HepG2 (cell line): ENCODE results near the gene BABAM2. TPM values are rescaled to one million over a fixed set of nuclear protein-coding genes. Genes with fewer than 3 reads are reported as not detected.

Source experiments
- ATAC-seq: fragments of 200-7000 bp; cut with Tn5 transposase; 3 replicates; pipeline ENCODE4 v1.9.1; 2020; ENCODE audit warnings: mild to moderate bottlenecking, moderate library complexity
- BruUV-seq: library from RNA; stranded (reverse); fragments of 400-500 nt; replicated peaks from 2 replicates; lab custom pipeline; 2021; lab: Mats Ljungman, UMichigan
- CTCF ChIA-PET: fragments of 300-600 bp; formaldehyde crosslinking; extraction: SDS; loops from one replicate; lab custom pipeline; 2021; ENCODE audit warnings: low total read pairs, inconsistent platforms, low intra/inter-chr PET ratio; lab: Yijun Ruan, JAX
- POLR2A ChIA-PET: fragments of 350-600 bp; sonication (Branson Sonifier 250); formaldehyde crosslinking; loops from one replicate; lab custom pipeline; 2020; ENCODE audit warnings: antibody characterized with exemption, inconsistent platforms; lab: Yijun Ruan, JAX
- DNase-seq: peaks from one replicate; pipeline ENCODE4 v3.0.0-alpha.2; 2015; ENCODE audit warnings: low spot score
- FAIRE-seq: peaks from 3 replicates; lab custom pipeline; 2011; peaks lifted over from hg19 to GRCh38; lab: Jason Lieb, UNC
- H2AFZ ChIP-seq: one replicate; pipeline ENCODE4 v1.6.1; 2011; ENCODE audit warnings: low read length, inconsistent platforms
- H3K27ac ChIP-seq: fragments of 300-600 bp; 3 replicates; pipeline ENCODE4 v1.8.0; 2011; ENCODE audit warnings: mixed run types, mild to moderate bottlenecking, mixed read lengths, low read length, inconsistent platforms; ENCODE audit not compliant: insufficient read depth; ENCODE audit errors: extremely low read length
- H3K27me3 ChIP-seq, 2 experiments: fragments of 200-600 bp in 1 of 2; 2 replicates in 1 of 2; 3 replicates in 1 of 2; pipeline versions ENCODE4 v1.6.0 to v1.8.0; 2011; ENCODE audit warnings: low read length in 2 of 2, mild to moderate bottlenecking in 2 of 2, moderate library complexity in 2 of 2, inconsistent platforms in 1 of 2; ENCODE audit not compliant: insufficient read depth in 2 of 2, control insufficient read depth in 1 of 2
- H3K36me3 ChIP-seq, 2 experiments: fragments of 200-600 bp in 1 of 2; replicated peaks in 1 of 2; 2 replicates in 1 of 2; 3 replicates in 1 of 2; pipeline versions ENCODE4 v1.5.1 to v1.8.0; 2011; ENCODE audit warnings: low read length in 2 of 2, inconsistent platforms in 1 of 2; ENCODE audit not compliant: insufficient read depth in 2 of 2, control insufficient read depth in 1 of 2
- H3K4me1 ChIP-seq: 2 replicates; pipeline ENCODE4 v1.5.1; 2012; ENCODE audit warnings: low read length, inconsistent platforms; ENCODE audit not compliant: insufficient read depth
- H3K4me2 ChIP-seq: 2 replicates; pipeline ENCODE4 v1.6.0; 2011; ENCODE audit warnings: low read depth, low read length, inconsistent platforms
- H3K4me3 ChIP-seq, 3 experiments: fragments of 200-600 bp in 1 of 3; sonication (generic), shearing (Covaris generic) in 1 of 3; replicated peaks in 1 of 3; 2 replicates each; pipeline ENCODE4 v1.5.1; 2011 to 2016; ENCODE audit warnings: low read length in 3 of 3, inconsistent platforms in 2 of 3, low read depth in 2 of 3, mild to moderate bottlenecking in 2 of 3, control low read depth in 1 of 3, mixed read lengths in 1 of 3; ENCODE audit not compliant: insufficient read depth in 1 of 3
- H3K79me2 ChIP-seq: one replicate; pipeline ENCODE4 v1.6.1; 2011; ENCODE audit warnings: low read length, inconsistent platforms; ENCODE audit not compliant: insufficient read depth
- H3K9ac ChIP-seq: 2 replicates; pipeline ENCODE4 v1.6.0; 2011; ENCODE audit warnings: mild to moderate bottlenecking, low read depth, low read length, inconsistent platforms; ENCODE audit not compliant: insufficient read depth
- H3K9me3 ChIP-seq: 2 replicates; pipeline ENCODE4 v1.5.1; 2012; ENCODE audit warnings: mild to moderate bottlenecking, low read length
- H4K20me1 ChIP-seq: 2 replicates; pipeline ENCODE4 v1.6.0; 2011; ENCODE audit warnings: inconsistent platforms, mild to moderate bottlenecking, low read length, moderate library complexity; ENCODE audit not compliant: insufficient read depth
- ARNT2 ChIP-seq: sonication (generic); formaldehyde crosslinking; IDR thresholded peaks from 2 replicates; pipeline ENCODE4 v1.8.0; 2022; ENCODE audit warnings: mild to moderate bottlenecking, low read depth, missing genetic modification reagents, moderate library complexity
- DBP ChIP-seq: sonication (generic); formaldehyde crosslinking; IDR thresholded peaks from 2 replicates; pipeline ENCODE4 v1.4.0; 2020; ENCODE audit warnings: missing genetic modification reagents; ENCODE audit errors: not compliant biosample characterization
- HHEX ChIP-seq: IDR thresholded peaks from 2 replicates; pipeline ENCODE4 v1.6.1; 2016; ENCODE audit warnings: control low read depth
- KAT7 ChIP-seq: IDR thresholded peaks from 2 replicates; pipeline ENCODE4 v1.6.1; 2018; ENCODE audit warnings: borderline replicate concordance, missing compliant biosample characterization
- MNT ChIP-seq: fragments of 450-650 bp; IDR thresholded peaks from 2 replicates; pipeline ENCODE4 v1.6.1; 2016
- NBN ChIP-seq: fragments of 450-650 bp; conservative IDR thresholded peaks from 2 replicates; pipeline ENCODE4 v1.6.1; 2017
- NCOA2 ChIP-seq: sonication (generic); formaldehyde crosslinking; IDR thresholded peaks from 2 replicates; pipeline ENCODE4 v1.8.0; 2022; ENCODE audit warnings: inconsistent platforms
- PHB2 ChIP-seq: fragments of 450-650 bp; IDR thresholded peaks from 2 replicates; pipeline ENCODE4 v1.6.1; 2018; ENCODE audit not compliant: partially characterized antibody
- TAF15 ChIP-seq: fragments of 200-400 bp; formaldehyde crosslinking; IDR thresholded peaks from one replicate; pipeline ENCODE4 v1.6.1; 2018; ENCODE audit warnings: mild to moderate bottlenecking, low read depth, low read length; ENCODE audit not compliant: poor library complexity, severe bottlenecking
- TBP ChIP-seq: sonication (generic); formaldehyde crosslinking; IDR thresholded peaks from 2 replicates; pipeline ENCODE4 v1.5.0; 2020; ENCODE audit warnings: missing genetic modification reagents
- TCF12 ChIP-seq, 2 experiments: fragments of 450-650 bp in 1 of 2; sonication (generic) in 1 of 2; formaldehyde crosslinking in 1 of 2; IDR thresholded peaks; 2 replicates each; pipeline versions ENCODE4 v1.6.1 to v1.8.0; 2017 to 2022; ENCODE audit warnings: antibody characterized with exemption in 1 of 2, mild to moderate bottlenecking in 1 of 2, missing genetic modification reagents in 1 of 2, moderate library complexity in 1 of 2
- TP53 ChIP-seq: sonication (generic); formaldehyde crosslinking; conservative IDR thresholded peaks from 2 replicates; pipeline ENCODE4 v1.4.0; 2020; ENCODE audit warnings: missing genetic modification reagents
- ZNF337 ChIP-seq: sonication (generic); formaldehyde crosslinking; IDR thresholded peaks from 2 replicates; pipeline ENCODE4 v1.5.1; 2020; ENCODE audit warnings: missing genetic modification reagents, low read depth, mild to moderate bottlenecking, borderline replicate concordance
- ZNF577 ChIP-seq: sonication (generic); formaldehyde crosslinking; IDR thresholded peaks from 2 replicates; pipeline ENCODE4 v1.4.0; 2020; ENCODE audit warnings: mild to moderate bottlenecking, low read depth, missing genetic modification reagents, borderline replicate concordance
- ZNF709 ChIP-seq: sonication (generic); formaldehyde crosslinking; IDR thresholded peaks from 2 replicates; pipeline ENCODE4 v1.5.0; 2020; ENCODE audit warnings: mild to moderate bottlenecking, missing genetic modification reagents
- ZNF720 ChIP-seq: sonication (generic); formaldehyde crosslinking; IDR thresholded peaks from 2 replicates; pipeline ENCODE4 v1.4.0; 2020; ENCODE audit warnings: missing genetic modification reagents
- ZNF841 ChIP-seq: sonication (generic); formaldehyde crosslinking; IDR thresholded peaks from 2 replicates; pipeline ENCODE4 v1.8.1; 2023; ENCODE audit warnings: missing genetic modification reagents, borderline replicate concordance
- ZSCAN9 ChIP-seq: IDR thresholded peaks from 2 replicates; pipeline ENCODE4 v1.6.1; 2016; ENCODE audit warnings: borderline replicate concordance
- WGBS: methylation state at CpG from one replicate; pipeline ENCODE4 v1.1.6; 2017; ENCODE audit warnings: low lambda C conversion rate; 5-methylcytosine and 5-hydroxymethylcytosine counted together
- in situ Hi-C: cut with HindIII; loops from 2 replicates; pipeline ENCODE4 v1.10.0; 2017; ENCODE audit warnings: low pct_unique_long_range_greater_than_20kb; ENCODE audit not compliant: extremely low pct_ligation_motif_present
- intact Hi-C: fragments of 100-400 bp; cut with micrococcal nuclease; formaldehyde crosslinking; loops from one replicate; pipeline ENCODE4 v1.10.0; 2022; ENCODE audit not compliant: unreplicated experiment
- polyA plus RNA-seq, 8 experiments: library from polyadenylated mRNA; depleted of rRNA in 3 of 8; stranded (reverse) in 7 of 8; unstranded in 1 of 8; fragments of >200 nt; fragmentation: Illumina TruSeq in 4 of 8; extraction: Trizol in 4 of 8; gene quantifications; 2 replicates each; pipeline versions ENCODE4 v1.2.1 to v1.2.3, GENCODE V29; 2011 to 2016; ENCODE audit warnings: low read depth in 4 of 8, missing spikeins in 1 of 8, mixed read lengths in 1 of 8; ENCODE audit not compliant: insufficient read depth in 1 of 8
- total RNA-seq, 5 experiments: library from RNA; depleted of rRNA; stranded (reverse); fragments of >200 nt; fragmentation: Illumina TruSeq; extraction: Trizol; gene quantifications; 2 replicates each; pipeline ENCODE4 v1.2.3, GENCODE V29; 2016; ENCODE audit warnings: low read depth in 1 of 5
- TF ChIP-seq, protein P1 (sequence below): sonication (generic); formaldehyde crosslinking; conservative IDR thresholded peaks from 2 replicates; pipeline ENCODE4 v1.5.0; 2020; ENCODE audit warnings: missing genetic modification reagents

BABAM2 gene
- total and polyA plus RNA-seq, 2 of the 13 experiments (the other 11 are each of a cell fraction or from before 2014, with no cell fraction given) = 24.9 to 28.0 TPM

DNA sequence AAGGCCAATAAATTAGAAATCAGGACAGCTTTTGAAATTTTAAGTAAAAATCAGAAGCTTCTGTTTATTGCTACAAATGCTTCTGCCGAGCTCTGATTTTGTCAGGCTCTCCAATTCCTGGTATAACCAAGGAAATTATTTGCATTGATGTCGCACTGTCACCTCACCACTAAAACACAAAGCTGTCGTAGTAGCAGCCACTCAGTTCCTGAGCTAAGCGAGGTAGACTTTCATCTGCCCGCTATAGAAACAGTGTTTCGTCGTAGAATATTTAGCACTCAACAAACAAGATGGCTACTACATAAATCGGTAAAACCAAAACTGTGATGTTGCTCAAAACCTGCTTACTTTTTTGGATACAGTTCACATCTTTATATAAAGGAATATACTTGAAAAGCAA is 360.8 kb downstream of the BABAM2 start:
- CTCF ChIA-PET = no interaction called here
- no TSS peak for BruUV-seq
- intact Hi-C loops (no loop called here), in situ Hi-C loops (no loop called here)
- ATAC-seq (no peak), FAIRE-seq (no peak), DNase-seq (no peak)
- TF ChIP-seq, protein P1, sequence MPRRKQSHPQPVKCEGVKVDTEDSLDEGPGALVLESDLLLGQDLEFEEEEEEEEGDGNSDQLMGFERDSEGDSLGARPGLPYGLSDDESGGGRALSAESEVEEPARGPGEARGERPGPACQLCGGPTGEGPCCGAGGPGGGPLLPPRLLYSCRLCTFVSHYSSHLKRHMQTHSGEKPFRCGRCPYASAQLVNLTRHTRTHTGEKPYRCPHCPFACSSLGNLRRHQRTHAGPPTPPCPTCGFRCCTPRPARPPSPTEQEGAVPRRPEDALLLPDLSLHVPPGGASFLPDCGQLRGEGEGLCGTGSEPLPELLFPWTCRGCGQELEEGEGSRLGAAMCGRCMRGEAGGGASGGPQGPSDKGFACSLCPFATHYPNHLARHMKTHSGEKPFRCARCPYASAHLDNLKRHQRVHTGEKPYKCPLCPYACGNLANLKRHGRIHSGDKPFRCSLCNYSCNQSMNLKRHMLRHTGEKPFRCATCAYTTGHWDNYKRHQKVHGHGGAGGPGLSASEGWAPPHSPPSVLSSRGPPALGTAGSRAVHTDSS (CRISPR knock-in tag) = no peak
- no peak for TF ChIP-seq DBP
- no peak for TF ChIP-seq ZSCAN9 (CRISPR knock-in tag)
- no peak for TF ChIP-seq ZNF720 (CRISPR knock-in tag)
- no peak for TF ChIP-seq TAF15
- TF ChIP-seq HHEX (CRISPR knock-in tag) = no peak
- TF ChIP-seq ZNF709 (CRISPR knock-in tag) = no peak
- no peak for TF ChIP-seq ZNF337
- no peak for TF ChIP-seq KAT7
- TF ChIP-seq TBP (CRISPR knock-in tag) = no peak
- TF ChIP-seq TCF12 (IDR thresholded peaks at IDR 0.05) = no peak
- TF ChIP-seq TCF12 (CRISPR knock-in tag; IDR thresholded peaks at IDR 0.05) = no peak
- no peak for TF ChIP-seq ZNF841 (CRISPR knock-in tag)
- no peak for TF ChIP-seq PHB2
- TF ChIP-seq ZNF577 = no peak
- no peak for TF ChIP-seq MNT
- TF ChIP-seq NBN = no peak
- no peak for TF ChIP-seq ARNT2 (CRISPR knock-in tag)
- TF ChIP-seq TP53 (CRISPR knock-in tag) = no peak
- TF ChIP-seq NCOA2 = no peak
- H3K9me3 ChIP-seq = no peaks in the 10 kb centered on the region
- no peaks in the 10 kb centered on the region for H4K20me1 ChIP-seq
- WGBS = 87% methylated on average over 8 of the region's 8 CpGs
- no peak overlapping the region for H3K4me3 ChIP-seq
- H3K79me2 ChIP-seq = no peaks in the 10 kb centered on the region
- H3K27me3 ChIP-seq = no peaks in the 10 kb centered on the region
- POLR2A ChIA-PET = no interaction called here
- no peak overlapping the region for H3K9ac ChIP-seq
- H2AFZ ChIP-seq = no peak overlapping the region
- no peak overlapping the region for H3K27ac ChIP-seq
- H3K4me2 ChIP-seq = no peak overlapping the region
- no peaks in the 10 kb centered on the region for H3K4me1 ChIP-seq
- no peaks in the 10 kb centered on the region for H3K36me3 ChIP-seq
